ENCODE results near the gene OPRD1. TPM values are rescaled to one million over a fixed set of nuclear protein-coding genes. Genes with fewer than 3 reads are reported as not detected.

OPRD1 gene
- polyA plus RNA-seq, 3 donors: 0.01 TPM; not detected in 2

- DNase-seq: no peak
- 100% methylated on average over 2 of the region's 2 CpGs for WGBS (ENCODE audit: insufficient coverage)
- H3K27ac Mint-ChIP-seq: peak overlapping the region in 2 of 7 donors; percentile 66 to 78
- Histone ChIP-seq H3K4me3 (replicated peaks in 1 of 3; ENCODE audit: low read depth in 2 of 3, low read length in 3 of 3) (no peak overlapping the region), H3K4me2 (replicated peaks; ENCODE audit: extremely low read depth, low read length, poor library complexity, severe bottlenecking) (no peak overlapping the region), H3K9me3 (replicated peaks in 1 of 2; ENCODE audit: control insufficient read depth in 1 of 2, insufficient read depth in 1 of 2, low read length in 2 of 2) (no peaks in the 10 kb centered on the region), H3K27me3 (ENCODE audit: control insufficient read depth in 2 of 2, insufficient read depth in 2 of 2, low read length in 2 of 2) (no peaks in the 10 kb centered on the region), H3K27ac (ENCODE audit: low read depth in 1 of 2, low read length in 2 of 2) (no peak overlapping the region), H3K36me3 (replicated peaks in 1 of 2; ENCODE audit: control insufficient read depth in 1 of 2, insufficient read depth in 2 of 2, low read length in 2 of 2) (peaks cover 11 to 23% of the 10 kb centered on the region in 2 donors), H3K79me2 (ENCODE audit: insufficient read depth, low read length) (peaks cover 45% of the 10 kb centered on the region), H4K20me1 (ENCODE audit: insufficient read depth, low read length) (peaks cover 10% of the 10 kb centered on the region), H3K9ac (ENCODE audit: insufficient read depth, low read length, poor library complexity, severe bottlenecking) (no peak overlapping the region), H2AFZ (ENCODE audit: insufficient read depth, low read depth, low read length, poor library complexity, severe bottlenecking) (no peak overlapping the region), H3K4me1 (ENCODE audit: control insufficient read depth in 1 of 2, insufficient read depth in 2 of 2, low read length in 2 of 2) (peaks cover 15 to 30% of the 10 kb centered on the region in 2 donors)
- peak overlapping the region in 1 of 2 donors; percentile 3 for H3K4me3 Mint-ChIP-seq
- peaks cover 19 to 37% of the 10 kb centered on the region in 2 donors for H3K36me3 Mint-ChIP-seq
- H3K27me3 Mint-ChIP-seq (ENCODE audit: low read depth in 3 of 3): peaks cover 0 to 1% (median 0%) of the 10 kb centered on the region in 3 donors
- intact Hi-C loops (cut with micrococcal nuclease): no loop called here
- no peaks in the 10 kb centered on the region for H3K9me3 Mint-ChIP-seq
- no peak for TF ChIP-seq CTCF (IDR thresholded peaks at IDR 0.05)
- H3K4me1 Mint-ChIP-seq: peaks cover 31% of the 10 kb centered on the region
Measured at GRCh38 chr1:28890836-28891235, 78.9 kb downstream of the OPRD1 start.

GRCh38 chr1:28891256-28891655, 79.3 kb downstream of the OPRD1 start:
- peaks cover 29% of the 10 kb centered on the region for H3K4me1 Mint-ChIP-seq
- H3K27ac ChIP-seq (ENCODE audit: low read depth in 1 of 2, low read length in 2 of 2): no peak overlapping the region
- H4K20me1 ChIP-seq (ENCODE audit: insufficient read depth, low read length): peaks cover 12% of the 10 kb centered on the region
- H3K36me3 Mint-ChIP-seq: peaks cover 20 to 40% of the 10 kb centered on the region in 2 donors
- no peaks in the 10 kb centered on the region for H3K9me3 ChIP-seq (replicated peaks in 1 of 2; ENCODE audit: control insufficient read depth in 1 of 2, insufficient read depth in 1 of 2, low read length in 2 of 2)
- no peak overlapping the region for H3K9ac ChIP-seq (ENCODE audit: insufficient read depth, low read length, poor library complexity, severe bottlenecking)
- H3K9me3 Mint-ChIP-seq: no peaks in the 10 kb centered on the region
- H3K27me3 ChIP-seq (ENCODE audit: control insufficient read depth in 2 of 2, insufficient read depth in 2 of 2, low read length in 2 of 2): no peaks in the 10 kb centered on the region
- DNase-seq: no peak
- peaks cover 11 to 25% of the 10 kb centered on the region in 2 donors for H3K36me3 ChIP-seq (replicated peaks in 1 of 2; ENCODE audit: control insufficient read depth in 1 of 2, insufficient read depth in 2 of 2, low read length in 2 of 2)
- WGBS (ENCODE audit: insufficient coverage): 100% methylated on average over 1 of the region's 2 CpGs
- H2AFZ ChIP-seq (ENCODE audit: insufficient read depth, low read depth, low read length, poor library complexity, severe bottlenecking): no peak overlapping the region
- H3K4me1 ChIP-seq (ENCODE audit: control insufficient read depth in 1 of 2, insufficient read depth in 2 of 2, low read length in 2 of 2): peaks cover 11 to 26% of the 10 kb centered on the region in 2 donors
- H3K27ac Mint-ChIP-seq: peak overlapping the region in 3 of 7 donors; percentile 28 to 78 (median 66)
- peaks cover 47% of the 10 kb centered on the region for H3K79me2 ChIP-seq (ENCODE audit: insufficient read depth, low read length)
- H3K27me3 Mint-ChIP-seq (ENCODE audit: low read depth in 3 of 3): peaks cover 0 to 1% (median 0%) of the 10 kb centered on the region in 3 donors
- H3K4me3 Mint-ChIP-seq: peak overlapping the region in 1 of 2 donors; percentile 3
- no peak overlapping the region for H3K4me2 ChIP-seq (replicated peaks; ENCODE audit: extremely low read depth, low read length, poor library complexity, severe bottlenecking)
- no peak for TF ChIP-seq CTCF (IDR thresholded peaks at IDR 0.05)
- H3K4me3 ChIP-seq (replicated peaks in 1 of 3; ENCODE audit: low read depth in 2 of 3, low read length in 3 of 3): no peak overlapping the region
- intact Hi-C loops (cut with micrococcal nuclease): no loop called here

Measured in CD14-positive monocyte (primary cell).